ENCODE measurements around the gene SNAP29. TPM values are rescaled to one million over a fixed set of nuclear protein-coding genes. Genes with fewer than 3 reads are reported as not detected.

SNAP29 gene
- total and polyA plus RNA-seq, 9 of the 15 experiments (the other 6 are each of a cell fraction or from before 2014, with no cell fraction given) = 19.5 to 250 (median 75.9) TPM

- no peak for TF ChIP-seq ZBTB7A (IDR thresholded peaks at IDR 0.05; ENCODE audit: borderline replicate concordance, control insufficient read depth, low read depth, low read length)
- no peak for TF ChIP-seq ASH1L (IDR thresholded peaks at IDR 0.05; ENCODE audit: borderline replicate concordance, low read depth, partially characterized antibody)
- no peak for TF ChIP-seq FUS (optimal IDR thresholded peaks at IDR 0.05; ENCODE audit: low read depth, low read length)
- TF ChIP-seq STAT6 (CRISPR knock-in tag; IDR thresholded peaks at IDR 0.05) = no peak
- TF ChIP-seq CBFB (CRISPR knock-in tag; IDR thresholded peaks at IDR 0.05) = 0 out of 2 replicates have a peak, but pooled peaks have one; percentile 62
- TF ChIP-seq, protein P1, sequence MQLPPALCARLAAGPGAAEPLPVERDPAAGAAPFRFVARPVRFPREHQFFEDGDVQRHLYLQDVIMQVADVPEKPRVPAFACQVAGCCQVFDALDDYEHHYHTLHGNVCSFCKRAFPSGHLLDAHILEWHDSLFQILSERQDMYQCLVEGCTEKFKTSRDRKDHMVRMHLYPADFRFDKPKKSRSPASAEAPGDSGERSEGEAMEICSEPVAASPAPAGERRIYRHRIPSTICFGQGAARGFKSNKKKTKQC (CRISPR knock-in tag; IDR thresholded peaks at IDR 0.05) = peak; percentile 20; the same call in 1 of the 2 replicates
- no peak for TF ChIP-seq PPARD (CRISPR knock-in tag; IDR thresholded peaks at IDR 0.05)
- TF ChIP-seq CTCF (IDR thresholded peaks at IDR 0.05 in 2 of 3, conservative IDR thresholded peaks at IDR 0.05 in 1 of 3; ENCODE audit: insufficient read depth in 2 of 3, low read depth in 1 of 3, low read length in 3 of 3) = no peak
- TF ChIP-seq RREB1 (CRISPR knock-in tag; IDR thresholded peaks at IDR 0.05) = no peak
- TF ChIP-seq HSF4 (CRISPR knock-in tag; IDR thresholded peaks at IDR 0.05; ENCODE audit: borderline replicate concordance) = no peak
- no peak for TF ChIP-seq ZNF217 (CRISPR knock-in tag; IDR thresholded peaks at IDR 0.05)
- TF ChIP-seq FOXP1 (CRISPR knock-in tag; IDR thresholded peaks at IDR 0.05) = no peak
- TF ChIP-seq ZKSCAN3 (CRISPR knock-in tag; IDR thresholded peaks at IDR 0.05) = no peak
- peak; percentile 12 for TF ChIP-seq NEUROD1 (IDR thresholded peaks at IDR 0.05; ENCODE audit: borderline replicate concordance, low read depth, low read length, partially characterized antibody)
Measured at GRCh38 chr22:20809538-20810185, 49.1 kb upstream of the SNAP29 start (continued).
